C4-2B (cell line): ENCODE results near the gene UBE2D1.

ENCODE experiments used
- CTCF ChIP-seq: fragments of 450-650 bp; conservative IDR thresholded peaks from 2 replicates; pipeline ENCODE4 v1.5.1; 2017; ENCODE audit warnings: mild to moderate bottlenecking
- ZFX ChIP-seq: fragments of 450-650 bp; IDR thresholded peaks from 2 replicates; pipeline ENCODE4 v1.6.1; 2017

- TF ChIP-seq CTCF (no peak), ZFX (no peak)
Measured at GRCh38 chr10:58347967-58348366, 13.2 kb downstream of the UBE2D1 start.
